Caco-2 (cell line): ENCODE data around the gene MARK4. TPM values are rescaled to one million over a fixed set of nuclear protein-coding genes. Genes with fewer than 3 reads are reported as not detected.

Experiments used
- BruUV-seq: library from RNA; stranded (reverse); fragments of 400-500 nt; replicated peaks from 2 replicates; lab custom pipeline; 2021; lab: Mats Ljungman, UMichigan
- CTCF ChIA-PET: fragments of 300-600 bp; sonication (Branson Sonifier 250); formaldehyde crosslinking; loops from one replicate; lab custom pipeline; 2022; ENCODE audit warnings: antibody characterized with exemption; lab: Charles Lee
- POLR2A ChIA-PET: fragments of 300-600 bp; sonication (Branson Sonifier 250); formaldehyde crosslinking; loops from one replicate; lab custom pipeline; 2022; ENCODE audit warnings: antibody characterized with exemption; lab: Charles Lee
- DNase-seq, 2 experiments: peaks; one replicate each; pipeline versions ENCODE4 v3.0.0 to v3.0.0-alpha.2; 2020 to 2022
- H3K27me3 ChIP-seq: replicated peaks from 2 replicates; pipeline ENCODE4 v1.6.0; 2011; ENCODE audit warnings: low read length; ENCODE audit not compliant: control insufficient read depth, insufficient read depth
- H3K36me3 ChIP-seq: 2 replicates; pipeline ENCODE4 v1.5.1; 2011; ENCODE audit warnings: low read length; ENCODE audit not compliant: control insufficient read depth, insufficient read depth
- H3K4me1 ChIP-seq: fragments of 250-450 bp; sonication (Bioruptor Pico); 2 replicates; pipeline ENCODE4 v1.5.1; 2020; ENCODE audit warnings: mild to moderate bottlenecking
- H3K4me3 ChIP-seq: 2 replicates; pipeline ENCODE4 v1.5.1; 2011; ENCODE audit warnings: low read depth, mild to moderate bottlenecking, control low read depth, low read length
- H3K9me3 ChIP-seq: fragments of 250-450 bp; sonication (Bioruptor Pico); 2 replicates; pipeline ENCODE4 v1.5.1; 2020; ENCODE audit warnings: mild to moderate bottlenecking, moderate library complexity
- H3K27ac Mint-ChIP-seq: one replicate; pipeline ENCODE4 v1.8.0; 2022; ENCODE audit warnings: mixed read lengths; ENCODE audit not compliant: unreplicated experiment
- H3K27me3 Mint-ChIP-seq: one replicate; pipeline ENCODE4 v1.8.0; 2022; ENCODE audit warnings: mixed read lengths; ENCODE audit not compliant: insufficient read depth, unreplicated experiment
- H3K36me3 Mint-ChIP-seq: one replicate; pipeline ENCODE4 v1.8.0; 2022; ENCODE audit warnings: mild to moderate bottlenecking, mixed read lengths; ENCODE audit not compliant: insufficient read depth, unreplicated experiment
- H3K4me1 Mint-ChIP-seq: one replicate; pipeline ENCODE4 v1.8.0; 2022; ENCODE audit warnings: low read depth, mixed read lengths; ENCODE audit not compliant: unreplicated experiment
- H3K4me3 Mint-ChIP-seq: one replicate; pipeline ENCODE4 v1.8.0; 2022; ENCODE audit warnings: mild to moderate bottlenecking, moderate library complexity, mixed read lengths; ENCODE audit not compliant: unreplicated experiment
- H3K9me3 Mint-ChIP-seq: one replicate; pipeline ENCODE4 v1.8.0; 2022; ENCODE audit warnings: mixed read lengths; ENCODE audit not compliant: unreplicated experiment
- CTCF ChIP-seq, 2 experiments: fragments of 200-600 bp in 1 of 2; IDR thresholded peaks; 1 replicate in 1 of 2; 2 replicates in 1 of 2; pipeline versions ENCODE4 v1.5.1 to v1.8.0; 2011 to 2022; ENCODE audit warnings: antibody characterized with exemption in 1 of 2, control low read depth in 1 of 2, inconsistent platforms in 1 of 2, low read depth in 1 of 2, low read length in 1 of 2, mild to moderate bottlenecking in 1 of 2, moderate library complexity in 1 of 2; ENCODE audit not compliant: insufficient read depth in 1 of 2, severe bottlenecking in 1 of 2, unreplicated experiment in 1 of 2
- intact Hi-C: fragments of 100-400 bp; cut with micrococcal nuclease; formaldehyde crosslinking; loops from one replicate; pipeline ENCODE4 v1.10.0; 2022; ENCODE audit not compliant: unreplicated experiment
- total RNA-seq: library from RNA; stranded (reverse); gene quantifications from 2 replicates; pipeline ENCODE4 v1.2.3, GENCODE V29; 2022

Gene MARK4
- total RNA-seq, 1 experiment from 2014 or later, result 30.3 TPM

DNA sequence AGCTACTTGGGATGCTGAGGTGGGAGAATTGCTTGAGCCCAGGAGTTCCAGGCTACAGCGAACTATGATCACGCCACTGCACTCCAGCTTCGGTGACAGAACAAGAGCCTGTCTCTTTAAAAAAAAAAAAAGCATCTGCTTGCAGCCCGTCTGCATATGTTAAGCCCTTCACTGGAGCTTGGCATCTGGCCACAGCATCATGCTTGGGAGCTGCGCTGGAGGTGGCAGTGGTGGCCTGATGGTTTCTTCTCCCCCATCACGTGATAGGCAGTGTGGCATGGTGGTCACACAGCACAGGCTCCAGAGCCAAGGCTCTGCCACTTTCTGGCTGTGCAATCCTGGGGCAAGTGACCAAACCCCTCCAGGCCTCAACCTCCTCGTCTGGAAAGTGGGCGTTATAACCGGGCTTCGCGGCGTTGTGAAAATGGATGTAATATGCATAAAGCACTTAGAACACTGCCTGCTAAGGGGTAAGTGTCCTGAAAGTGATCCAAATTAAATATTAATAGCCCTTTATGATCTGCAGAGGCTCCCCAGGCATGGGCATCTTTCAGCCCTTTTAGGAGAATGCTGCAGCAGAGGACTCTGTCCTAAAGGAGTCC is 24.4 kb downstream of the MARK4 start:
- Histone ChIP-seq H3K9me3 (no peaks in the 10 kb centered on the region), H3K27me3 (no peaks in the 10 kb centered on the region), H3K36me3 (no peaks in the 10 kb centered on the region; the same call in none of the 2 replicates), H3K4me3 (no peak overlapping the region), H3K4me1 (no peaks in the 10 kb centered on the region)
- intact Hi-C loops, result no loop called here
- no TSS peak for BruUV-seq
- H3K9me3 Mint-ChIP-seq, result no peaks in the 10 kb centered on the region
- H3K36me3 Mint-ChIP-seq, result peaks cover 11% of the 10 kb centered on the region
- CTCF ChIA-PET, result interaction anchor here (0.9 kb wide), 1 partner anchor 128 kb away, joined by 3 read pairs; no protein-coding TSS in a partner anchor
- no peak overlapping the region for H3K27ac Mint-ChIP-seq
- H3K4me3 Mint-ChIP-seq, result no peak overlapping the region
- H3K4me1 Mint-ChIP-seq, result no peaks in the 10 kb centered on the region
- H3K27me3 Mint-ChIP-seq, result no peaks in the 10 kb centered on the region
- POLR2A ChIA-PET, result no interaction called here
- no peak for TF ChIP-seq CTCF (IDR thresholded peaks at IDR 0.05; ENCODE audit: insufficient read depth in 1 of 2, low read depth in 1 of 2, low read length in 1 of 2, severe bottlenecking in 1 of 2, unreplicated experiment in 1 of 2)
- DNase-seq, result no peak

DNA sequence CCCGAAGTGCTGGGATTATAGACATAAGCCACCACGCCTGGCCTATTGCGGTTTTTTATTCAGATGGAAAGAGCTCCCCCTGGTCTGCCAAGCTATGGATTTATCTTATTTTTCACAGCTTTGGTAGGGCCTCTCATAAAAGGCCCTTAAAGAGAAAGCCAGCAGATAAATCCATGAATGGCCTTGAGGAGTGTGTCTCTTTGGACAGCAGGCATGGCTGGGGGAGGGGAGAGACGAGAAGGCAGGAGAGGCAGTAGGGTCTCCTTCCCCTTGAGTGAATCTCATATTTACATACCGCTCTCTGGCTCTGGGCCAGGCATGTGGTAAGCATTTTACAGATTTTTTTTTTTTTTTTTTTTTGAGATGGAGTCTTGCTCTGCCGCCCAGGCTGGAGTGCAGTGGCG is 25.2 kb downstream of the MARK4 start:
- ChIA-PET POLR2A (interaction anchor here (0.6 kb wide), 1 partner anchor 9 kb away, joined by 7 read pairs; no protein-coding TSS in a partner anchor), CTCF (interaction anchor here (0.9 kb wide), 1 partner anchor 128 kb away, joined by 3 read pairs; no protein-coding TSS in a partner anchor)
- no peaks in the 10 kb centered on the region for H3K27me3 ChIP-seq
- BruUV-seq, result no TSS peak
- Mint-ChIP-seq H3K27me3 (no peaks in the 10 kb centered on the region), H3K27ac (no peak overlapping the region), H3K9me3 (no peaks in the 10 kb centered on the region), H3K36me3 (peaks cover 11% of the 10 kb centered on the region), H3K4me3 (no peak overlapping the region), H3K4me1 (no peaks in the 10 kb centered on the region)
- no peak for DNase-seq
- intact Hi-C loops, result no loop called here
- no peaks in the 10 kb centered on the region; the same call in none of the 2 replicates for H3K36me3 ChIP-seq
- H3K9me3 ChIP-seq, result no peaks in the 10 kb centered on the region
- no peak for TF ChIP-seq CTCF (IDR thresholded peaks at IDR 0.05; ENCODE audit: insufficient read depth in 1 of 2, low read depth in 1 of 2, low read length in 1 of 2, severe bottlenecking in 1 of 2, unreplicated experiment in 1 of 2)
- H3K4me1 ChIP-seq, result no peaks in the 10 kb centered on the region
- H3K4me3 ChIP-seq, result no peak overlapping the region

DNA sequence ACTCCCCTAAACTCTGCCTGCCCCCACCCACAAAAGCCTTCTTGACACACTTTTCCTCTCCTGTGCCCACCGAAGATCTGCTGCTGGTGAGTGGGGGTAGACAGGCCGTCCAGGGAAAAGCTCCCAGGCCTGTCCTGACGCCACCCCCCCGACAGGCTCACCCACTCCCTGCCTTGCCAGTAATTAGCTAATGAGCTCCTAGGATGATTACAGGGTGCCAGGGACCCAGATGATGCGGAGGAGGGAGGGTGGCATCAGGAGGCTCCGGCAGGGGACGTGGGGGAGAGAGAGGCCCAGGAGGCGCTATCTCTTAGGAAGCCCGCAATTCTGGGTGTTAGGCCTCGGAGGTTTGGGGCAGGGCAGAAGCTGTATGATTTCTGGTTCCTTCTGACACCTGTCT is 27.0 kb downstream of the MARK4 start:
- no peak for DNase-seq
- Mint-ChIP-seq H3K4me3 (no peak overlapping the region), H3K9me3 (no peaks in the 10 kb centered on the region), H3K27ac (no peak overlapping the region), H3K27me3 (no peaks in the 10 kb centered on the region), H3K4me1 (no peaks in the 10 kb centered on the region), H3K36me3 (peaks cover 11% of the 10 kb centered on the region)
- H3K4me3 ChIP-seq, result no peak overlapping the region
- intact Hi-C loops, result no loop called here
- peaks cover 1% of the 10 kb centered on the region for H3K36me3 ChIP-seq
- TF ChIP-seq CTCF (IDR thresholded peaks at IDR 0.05; ENCODE audit: insufficient read depth in 1 of 2, low read depth in 1 of 2, low read length in 1 of 2, severe bottlenecking in 1 of 2, unreplicated experiment in 1 of 2), result no peak
- ChIA-PET CTCF (no interaction called here), POLR2A (no interaction called here)
- no peaks in the 10 kb centered on the region for H3K27me3 ChIP-seq
- BruUV-seq, result no TSS peak
- no peaks in the 10 kb centered on the region for H3K9me3 ChIP-seq
- H3K4me1 ChIP-seq, result no peaks in the 10 kb centered on the region
